GM19438 (cell line): ENCODE data around the gene ZXDC.

Experiments used
- ATAC-seq: cut with Tn5 transposase; IDR thresholded peaks from one replicate; pipeline ENCODE4 v1.9.1; 2021; ENCODE audit warnings: low read depth; ENCODE audit not compliant: unreplicated experiment

Gene ZXDC

GRCh38 chr3:126456766-126457388 lies 18.8 kb downstream of the ZXDC start:
- no peak for ATAC-seq

GRCh38 chr3:126456211-126456610 lies 19.5 kb downstream of the ZXDC start:
- no peak for ATAC-seq

GRCh38 chr3:126454437-126455198 lies 21.1 kb downstream of the ZXDC start:
- ATAC-seq, result no peak

GRCh38 chr3:126454025-126454424 lies 21.7 kb downstream of the ZXDC start:
- no peak for ATAC-seq

GRCh38 chr3:126452213-126452612 lies 23.5 kb downstream of the ZXDC start:
- ATAC-seq, result no peak

GRCh38 chr3:126451511-126451910 lies 24.2 kb downstream of the ZXDC start:
- ATAC-seq, result no peak

- ATAC-seq, result no peak
Measured at GRCh38 chr3:126450744-126451143, 24.9 kb downstream of the ZXDC start.

GRCh38 chr3:126450219-126450618 lies 25.5 kb downstream of the ZXDC start:
- ATAC-seq, result no peak

- ATAC-seq, result no peak
Measured at GRCh38 chr3:126449621-126450051, 26.1 kb downstream of the ZXDC start.

GRCh38 chr3:126448893-126449180 lies 26.9 kb downstream of the ZXDC start:
- no peak for ATAC-seq

GRCh38 chr3:126448136-126448892 lies 27.4 kb downstream of the ZXDC start:
- ATAC-seq, result no peak

- ATAC-seq, result no peak
Measured at GRCh38 chr3:126447456-126448106, 28.1 kb downstream of the ZXDC start.

- no peak for ATAC-seq
Measured at GRCh38 chr3:126446791-126447190, 28.9 kb downstream of the ZXDC start.

GRCh38 chr3:126446301-126446700 lies 29.4 kb downstream of the ZXDC start:
- no peak for ATAC-seq

GRCh38 chr3:126445506-126445905 lies 30.2 kb downstream of the ZXDC start:
- ATAC-seq, result no peak

- ATAC-seq, result no peak
Measured at GRCh38 chr3:126442856-126443242, 32.8 kb downstream of the ZXDC start.

- ATAC-seq, result no peak
Measured at GRCh38 chr3:126442094-126442855, 33.4 kb downstream of the ZXDC start.

GRCh38 chr3:126441256-126441880 lies 34.3 kb downstream of the ZXDC start:
- no peak for ATAC-seq

GRCh38 chr3:126440709-126440995 lies 35.0 kb downstream of the ZXDC start:
- no peak for ATAC-seq

GRCh38 chr3:126439968-126440708 lies 35.6 kb downstream of the ZXDC start:
- no peak for ATAC-seq
